Left lung (tissue), 10 donors: ENCODE results near the gene WAC. TPM values are rescaled to one million over a fixed set of nuclear protein-coding genes. Genes with fewer than 3 reads are reported as not detected.
A peak's percentile ranks its signal among the peaks of the same experiment; 100 is the strongest.
"Not testable (repeated sequence)": the region's sequence is repeated elsewhere in the genome, so short reads cannot be mapped to it uniquely, and the experiment has no call there.

Experiments
- ATAC-seq: fragments of 200-7000 bp; cut with Tn5 transposase; one replicate; pipeline ENCODE4 v1.9.1; 2020; ENCODE audit warnings: moderate library complexity
- DNase-seq, 4 donors: peaks; one replicate each; pipeline ENCODE4 v3.0.0-alpha.2; 2013 to 2020
- H3K27ac ChIP-seq, 2 donors: fragments of 200-600 bp; sonication (generic) in 1 of 2; one replicate each; pipeline versions ENCODE4 v1.5.0 to v1.8.0; 2020 to 2021
- H3K27me3 ChIP-seq, 2 donors: fragments of 200-600 bp; sonication (generic) in 1 of 2; one replicate each; pipeline versions ENCODE4 v1.5.0 to v1.8.0; 2020 to 2021
- H3K36me3 ChIP-seq, 2 donors: fragments of 200-600 bp; sonication (generic) in 1 of 2; one replicate each; pipeline versions ENCODE4 v1.5.0 to v1.8.0; 2020 to 2021
- H3K4me1 ChIP-seq, 2 donors: fragments of 200-600 bp; one replicate each; pipeline ENCODE4 v1.8.0; 2021
- H3K4me3 ChIP-seq, 2 donors: fragments of 200-600 bp; sonication (generic) in 1 of 2; one replicate each; pipeline versions ENCODE4 v1.5.0 to v1.8.0; 2020 to 2021; ENCODE audit warnings: mild to moderate bottlenecking in 1 of 2
- H3K9me3 ChIP-seq, 2 donors: fragments of 200-600 bp; sonication (generic) in 1 of 2; one replicate each; pipeline versions ENCODE4 v1.5.0 to v1.8.0; 2020 to 2021
- intact Hi-C, 2 donors: fragments of 100-400 bp; cut with DNase I; formaldehyde crosslinking; loops; one replicate each; pipeline versions ENCODE4 v1.11.2 to v1.14.2; 2022
- polyA plus RNA-seq, 6 donors: library from polyadenylated mRNA; unstranded; fragments of 120-200 nt; gene quantifications; one replicate each; pipeline ENCODE4 v1.2.1, GENCODE V29; 2013; ENCODE audit not compliant: insufficient read length in 6 of 6
- total RNA-seq, 2 donors: library from RNA; stranded (reverse); fragmentation: NEBNext Ultra II Directional; extraction: Animal tissue kit (Norgen Biotek cat#: 25700); gene quantifications; one replicate each; pipeline ENCODE4 v1.2.1, GENCODE V29; 2021
- TF ChIP-seq, protein P1 (sequence below), 2 donors: fragments of 200-600 bp; sonication (generic) in 1 of 2; IDR thresholded peaks; one replicate each; pipeline versions ENCODE4 v1.5.0 to v1.8.0; 2021; ENCODE audit warnings: antibody characterized with exemption in 2 of 2
- donor health status: DM: no; HTN: yes; CAD: no.
- donor health status: DM: no; HTN: no; CAD: no.

Gene WAC
- total and polyA plus RNA-seq, 8 donors, result 90.7 to 171 (median 146) TPM

DNA sequence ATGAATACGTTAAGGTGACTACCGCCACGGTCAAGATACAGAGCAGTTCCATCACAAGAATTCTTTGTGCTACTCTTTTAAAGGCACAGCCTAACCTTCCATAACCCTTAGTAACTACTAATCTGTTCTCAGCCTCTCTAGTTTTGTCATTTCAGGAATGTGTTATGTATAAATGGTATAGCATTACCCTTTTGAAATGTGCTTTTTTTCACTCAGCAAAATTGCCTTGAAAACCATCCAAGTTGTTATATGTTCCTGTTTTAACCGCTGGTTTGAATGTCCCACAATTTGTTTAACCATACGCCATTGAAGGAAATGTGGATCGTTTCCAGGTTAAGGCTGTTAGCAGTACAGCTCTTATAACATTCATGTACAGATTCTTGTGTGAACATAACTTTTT lies 32.0 kb downstream of the WAC start:
- intact Hi-C loops, result no loop called here
- Histone ChIP-seq H3K27me3 (no peaks in the 10 kb centered on the region), H3K4me3 (no peak overlapping the region), H3K36me3 (peaks cover 0 to 18% of the 10 kb centered on the region in 2 donors), H3K27ac (no peak overlapping the region), H3K9me3 (no peaks in the 10 kb centered on the region), H3K4me1 (peaks cover 6 to 69% of the 10 kb centered on the region in 2 donors)
- ATAC-seq, result no peak
- TF ChIP-seq, protein P1, sequence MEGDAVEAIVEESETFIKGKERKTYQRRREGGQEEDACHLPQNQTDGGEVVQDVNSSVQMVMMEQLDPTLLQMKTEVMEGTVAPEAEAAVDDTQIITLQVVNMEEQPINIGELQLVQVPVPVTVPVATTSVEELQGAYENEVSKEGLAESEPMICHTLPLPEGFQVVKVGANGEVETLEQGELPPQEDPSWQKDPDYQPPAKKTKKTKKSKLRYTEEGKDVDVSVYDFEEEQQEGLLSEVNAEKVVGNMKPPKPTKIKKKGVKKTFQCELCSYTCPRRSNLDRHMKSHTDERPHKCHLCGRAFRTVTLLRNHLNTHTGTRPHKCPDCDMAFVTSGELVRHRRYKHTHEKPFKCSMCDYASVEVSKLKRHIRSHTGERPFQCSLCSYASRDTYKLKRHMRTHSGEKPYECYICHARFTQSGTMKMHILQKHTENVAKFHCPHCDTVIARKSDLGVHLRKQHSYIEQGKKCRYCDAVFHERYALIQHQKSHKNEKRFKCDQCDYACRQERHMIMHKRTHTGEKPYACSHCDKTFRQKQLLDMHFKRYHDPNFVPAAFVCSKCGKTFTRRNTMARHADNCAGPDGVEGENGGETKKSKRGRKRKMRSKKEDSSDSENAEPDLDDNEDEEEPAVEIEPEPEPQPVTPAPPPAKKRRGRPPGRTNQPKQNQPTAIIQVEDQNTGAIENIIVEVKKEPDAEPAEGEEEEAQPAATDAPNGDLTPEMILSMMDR (IDR thresholded peaks at IDR 0.05), result no peak
- DNase-seq, result peak in 1 of 4 donors; percentile 41

DNA sequence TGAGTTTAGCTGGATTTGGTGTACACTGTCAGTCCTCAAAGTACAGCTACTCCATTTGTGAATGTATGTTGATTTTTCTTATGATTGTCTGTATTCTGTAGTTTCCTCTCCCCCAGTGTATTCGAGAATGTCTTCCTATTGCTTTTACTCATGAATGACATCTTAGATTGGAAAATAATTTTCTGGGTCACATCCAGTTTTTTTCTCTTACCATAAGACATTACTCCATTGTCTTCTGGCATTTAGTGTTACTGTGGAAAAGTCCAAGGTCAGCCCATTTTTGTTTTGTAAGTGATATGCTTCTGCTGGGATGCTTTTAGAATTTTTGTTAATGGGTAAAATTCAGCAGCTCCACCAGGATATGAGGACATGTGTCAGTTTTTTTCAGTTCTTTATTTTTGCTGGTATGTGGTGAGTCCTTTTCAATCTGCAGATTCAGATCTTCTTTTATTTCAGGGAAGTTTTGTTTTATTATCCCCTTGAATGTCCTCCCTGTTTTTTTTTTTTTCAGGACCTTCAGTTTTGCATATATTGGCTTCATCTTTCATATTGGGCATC lies 33.6 kb downstream of the WAC start:
- ATAC-seq (no peak), DNase-seq (no peak)
- Histone ChIP-seq H3K27me3 (no peaks in the 10 kb centered on the region), H3K4me3 (no peak overlapping the region), H3K36me3 (peaks cover 0 to 14% of the 10 kb centered on the region in 2 donors), H3K27ac (no peak overlapping the region), H3K4me1 (peaks cover 5 to 72% of the 10 kb centered on the region in 2 donors), H3K9me3 (no peaks in the 10 kb centered on the region)
- TF ChIP-seq, protein P1 (IDR thresholded peaks at IDR 0.05), result no peak
- intact Hi-C loops, result no loop called here

DNA sequence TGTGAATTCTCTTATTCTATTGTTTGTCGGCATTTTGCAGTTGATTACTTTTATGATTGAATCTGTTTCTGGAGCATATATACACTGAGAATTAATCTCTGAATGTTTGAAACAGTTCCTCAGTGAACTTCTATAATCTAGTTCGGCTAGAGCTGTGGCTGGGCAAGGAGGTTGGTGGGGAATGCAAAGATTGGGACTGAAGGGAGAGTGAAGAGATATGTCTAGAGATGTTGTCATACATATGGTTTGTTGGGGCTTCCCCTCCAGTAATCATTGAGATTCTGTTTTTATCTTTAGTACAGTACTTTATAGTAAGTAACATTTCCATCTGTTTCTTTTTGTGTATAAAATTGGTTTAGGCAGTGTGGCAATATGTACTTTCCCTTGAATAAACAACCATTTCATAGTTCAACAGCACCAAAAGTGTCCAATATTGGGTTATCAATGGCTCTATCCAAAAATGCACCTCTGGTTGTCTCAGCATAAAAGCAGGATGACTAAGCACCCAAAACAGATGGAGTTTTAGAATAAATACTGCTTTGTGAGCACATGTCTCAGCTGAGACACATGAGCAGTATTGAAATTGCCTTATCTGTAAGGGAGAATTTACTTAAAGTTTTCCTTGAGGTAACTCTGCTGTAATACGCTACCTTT lies 36.7 kb downstream of the WAC start:
- Histone ChIP-seq H3K4me3 (no peak overlapping the region), H3K36me3 (peaks cover 0 to 13% of the 10 kb centered on the region in 2 donors), H3K4me1 (peaks cover 8 to 80% of the 10 kb centered on the region in 2 donors), H3K9me3 (no peaks in the 10 kb centered on the region), H3K27ac (no peak overlapping the region), H3K27me3 (no peaks in the 10 kb centered on the region)
- TF ChIP-seq, protein P1 (IDR thresholded peaks at IDR 0.05), result no peak
- ATAC-seq, result peak; percentile 48
- intact Hi-C loops, result no loop called here
- DNase-seq, result no peak

DNA sequence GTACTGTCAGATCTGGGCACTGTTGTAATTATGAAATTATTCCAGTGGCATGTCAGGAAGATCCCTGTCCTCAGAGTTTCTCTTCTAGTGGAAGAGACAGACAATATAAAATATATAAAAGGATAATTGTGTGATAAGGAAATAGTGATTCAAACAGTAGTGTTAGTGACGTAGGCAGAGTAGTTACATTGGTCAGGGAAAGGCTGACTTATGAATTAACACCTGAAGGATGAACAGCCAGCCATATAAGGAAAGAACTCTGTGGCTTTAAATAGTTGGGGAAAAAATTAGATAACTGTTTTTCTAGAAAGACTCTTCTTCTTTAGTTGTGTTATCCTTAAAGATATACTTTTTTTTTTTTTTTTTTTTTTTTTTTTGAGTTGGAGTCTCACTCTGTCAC lies 37.7 kb downstream of the WAC start:
- no peaks in the 10 kb centered on the region for H3K27me3 ChIP-seq
- H3K36me3 ChIP-seq, result peaks cover 0 to 14% of the 10 kb centered on the region in 2 donors
- no peaks in the 10 kb centered on the region for H3K9me3 ChIP-seq
- peaks cover 3 to 80% of the 10 kb centered on the region in 2 donors for H3K4me1 ChIP-seq
- H3K27ac ChIP-seq, result no peak overlapping the region
- intact Hi-C loops, result no loop called here
- H3K4me3 ChIP-seq, result no peak overlapping the region
- ATAC-seq (no peak), DNase-seq (no peak)
- TF ChIP-seq, protein P1 (IDR thresholded peaks at IDR 0.05), result no peak

DNA sequence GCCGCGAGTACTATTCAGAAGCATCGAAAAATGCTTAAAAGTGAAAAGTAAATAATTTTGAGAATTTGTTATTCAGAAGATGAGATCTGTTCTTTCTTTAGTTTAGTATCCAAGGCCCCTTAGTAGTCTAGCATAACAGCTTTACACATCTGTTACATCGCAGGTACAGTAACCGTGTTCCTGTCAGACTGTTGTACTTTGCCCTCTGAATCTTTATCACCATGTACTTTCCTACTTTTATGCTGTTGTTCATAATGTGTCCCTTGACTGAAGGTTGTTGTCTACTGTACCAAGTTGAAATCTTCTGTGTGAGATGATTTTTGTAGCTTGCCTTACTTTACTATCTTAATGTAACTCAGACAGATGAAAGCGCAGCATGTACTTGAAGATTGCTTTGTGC lies 38.3 kb downstream of the WAC start:
- peaks cover 3 to 80% of the 10 kb centered on the region in 2 donors for H3K4me1 ChIP-seq

DNA sequence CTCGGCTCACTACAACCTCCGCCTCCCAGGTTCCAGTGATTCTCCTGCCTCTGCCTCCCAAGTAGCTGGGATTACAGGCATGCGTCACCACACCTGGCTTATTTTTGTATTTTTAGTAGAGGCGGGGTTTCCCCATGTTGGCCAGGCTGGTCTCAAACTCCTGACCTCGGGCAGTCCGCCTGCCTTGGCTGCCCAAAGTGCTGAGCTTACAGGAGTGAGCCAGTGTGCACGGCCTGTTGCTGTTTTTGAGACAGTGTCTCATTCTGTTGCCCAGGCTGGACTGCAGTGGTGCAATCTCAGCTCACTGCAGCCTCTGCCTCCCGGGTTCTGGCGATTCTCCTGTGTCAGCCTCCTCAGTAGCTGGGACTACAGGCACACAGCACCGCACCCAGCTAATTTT lies 41.3 kb downstream of the WAC start:
- H3K9me3 ChIP-seq, intact Hi-C loops, H3K4me3 ChIP-seq, ATAC-seq, H3K27ac ChIP-seq, H3K27me3 ChIP-seq, DNase-seq: not testable (repeated sequence)
- Histone ChIP-seq H3K36me3 (peaks cover 0 to 14% of the 10 kb centered on the region in 2 donors), H3K4me1 (peaks cover 3 to 81% of the 10 kb centered on the region in 2 donors)

More for the DNA sequence above, 38.3 kb downstream of the WAC start:
- no peaks in the 10 kb centered on the region for H3K27me3 ChIP-seq
- peaks cover 0 to 14% of the 10 kb centered on the region in 2 donors for H3K36me3 ChIP-seq
- ATAC-seq, result no peak
- no peak overlapping the region for H3K4me3 ChIP-seq
- DNase-seq, result no peak
- no peak overlapping the region for H3K27ac ChIP-seq
- TF ChIP-seq, protein P1 (IDR thresholded peaks at IDR 0.05), result no peak
- H3K9me3 ChIP-seq, result no peaks in the 10 kb centered on the region
- intact Hi-C loops, result no loop called here
